ENCODE data around the gene SATL1. TPM values are rescaled to one million over a fixed set of nuclear protein-coding genes. Genes with fewer than 3 reads are reported as not detected.
"Not testable (repeated sequence)": the region's sequence is repeated elsewhere in the genome, so short reads cannot be mapped to it uniquely, and the experiment has no call there.

SATL1 gene
- total RNA-seq, 4 donors from 2014 or later = not detected

DNA sequence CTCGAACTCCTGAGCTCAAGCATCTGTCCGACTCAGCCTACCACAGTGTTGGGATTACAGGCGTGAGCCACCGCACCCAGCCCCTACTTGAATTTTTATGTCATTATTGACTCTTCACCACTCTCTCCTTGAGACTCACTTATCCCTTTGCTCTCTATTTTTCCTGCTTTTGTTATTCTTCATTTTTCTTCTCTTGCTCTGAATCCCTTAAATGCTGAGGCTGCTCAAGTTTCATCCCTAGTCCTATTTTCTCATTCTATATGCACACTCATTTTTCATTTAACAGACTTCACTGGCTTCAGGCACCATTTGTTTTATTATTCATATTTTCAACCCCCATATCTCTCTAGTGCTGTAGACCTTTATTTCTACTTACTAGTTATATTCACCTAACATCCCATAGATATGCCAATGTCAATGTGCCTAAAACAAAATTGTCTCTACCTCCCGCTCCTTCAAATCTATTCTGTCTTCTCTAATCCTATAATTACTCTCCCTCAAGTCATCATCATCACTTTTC is 154.2 kb downstream of the SATL1 start:
- H3K27ac ChIP-seq = no peak overlapping the region
- no peak for DNase-seq
- H3K4me1 ChIP-seq = no peaks in the 10 kb centered on the region
- TF ChIP-seq, protein P1, sequence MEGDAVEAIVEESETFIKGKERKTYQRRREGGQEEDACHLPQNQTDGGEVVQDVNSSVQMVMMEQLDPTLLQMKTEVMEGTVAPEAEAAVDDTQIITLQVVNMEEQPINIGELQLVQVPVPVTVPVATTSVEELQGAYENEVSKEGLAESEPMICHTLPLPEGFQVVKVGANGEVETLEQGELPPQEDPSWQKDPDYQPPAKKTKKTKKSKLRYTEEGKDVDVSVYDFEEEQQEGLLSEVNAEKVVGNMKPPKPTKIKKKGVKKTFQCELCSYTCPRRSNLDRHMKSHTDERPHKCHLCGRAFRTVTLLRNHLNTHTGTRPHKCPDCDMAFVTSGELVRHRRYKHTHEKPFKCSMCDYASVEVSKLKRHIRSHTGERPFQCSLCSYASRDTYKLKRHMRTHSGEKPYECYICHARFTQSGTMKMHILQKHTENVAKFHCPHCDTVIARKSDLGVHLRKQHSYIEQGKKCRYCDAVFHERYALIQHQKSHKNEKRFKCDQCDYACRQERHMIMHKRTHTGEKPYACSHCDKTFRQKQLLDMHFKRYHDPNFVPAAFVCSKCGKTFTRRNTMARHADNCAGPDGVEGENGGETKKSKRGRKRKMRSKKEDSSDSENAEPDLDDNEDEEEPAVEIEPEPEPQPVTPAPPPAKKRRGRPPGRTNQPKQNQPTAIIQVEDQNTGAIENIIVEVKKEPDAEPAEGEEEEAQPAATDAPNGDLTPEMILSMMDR (IDR thresholded peaks at IDR 0.05) = no peak
- no peaks in the 10 kb centered on the region for H3K27me3 ChIP-seq
- peaks cover 0 to 41% (median 0%) of the 10 kb centered on the region in 3 donors for H3K36me3 ChIP-seq
- no peaks in the 10 kb centered on the region for H3K9me3 ChIP-seq
- intact Hi-C loops (cut with DNase I) = no loop called here
- no peak overlapping the region for H3K4me3 ChIP-seq
- WGBS, 2 donors = 78 to 87% methylated on average over 4 to 5 of the region's 5 CpGs

DNA sequence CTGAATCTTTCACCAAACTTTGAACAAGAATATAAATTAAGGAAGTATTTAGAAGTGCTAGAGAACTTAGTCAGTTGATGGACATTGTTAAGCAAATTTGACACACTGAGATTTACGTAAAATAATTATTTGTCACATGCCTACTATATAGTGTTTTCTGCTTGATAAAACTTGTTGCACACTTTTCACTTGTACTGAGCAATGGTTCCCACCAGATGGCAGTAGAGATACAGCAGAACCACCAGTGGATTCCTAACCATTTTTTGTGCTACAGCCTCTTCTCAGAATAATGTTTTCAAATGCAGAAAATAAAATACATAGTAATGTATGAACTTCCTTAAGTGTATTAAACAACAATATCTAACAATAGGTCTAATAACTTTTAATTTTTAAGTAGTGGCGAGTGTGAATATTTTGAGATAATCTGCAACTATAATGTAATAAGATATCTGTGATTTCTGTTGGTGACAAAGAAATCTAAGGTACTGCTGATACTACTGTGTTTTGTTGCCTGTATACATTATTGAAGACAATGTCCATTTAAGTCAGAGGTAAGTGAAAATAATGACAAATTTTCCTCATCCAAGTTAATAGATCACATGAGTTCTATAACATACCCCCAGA is 158.7 kb downstream of the SATL1 start:
- Histone ChIP-seq H3K27me3 (no peaks in the 10 kb centered on the region), H3K9me3 (no peaks in the 10 kb centered on the region), H3K4me3 (no peak overlapping the region), H3K36me3 (peaks cover 0 to 28% (median 0%) of the 10 kb centered on the region in 3 donors), H3K4me1 (no peaks in the 10 kb centered on the region), H3K27ac (no peak overlapping the region)
- no peak for TF ChIP-seq POLR2A (IDR thresholded peaks at IDR 0.05)
- TF ChIP-seq, protein P1 (IDR thresholded peaks at IDR 0.05) = peak in 5 of 6 experiments; percentile 34 to 79 (median 48)
- intact Hi-C loops (cut with DNase I) = no loop called here
- 36 to 59% methylated on average over 2 of the region's 2 CpGs for WGBS, 2 donors
- DNase-seq = no peak

DNA sequence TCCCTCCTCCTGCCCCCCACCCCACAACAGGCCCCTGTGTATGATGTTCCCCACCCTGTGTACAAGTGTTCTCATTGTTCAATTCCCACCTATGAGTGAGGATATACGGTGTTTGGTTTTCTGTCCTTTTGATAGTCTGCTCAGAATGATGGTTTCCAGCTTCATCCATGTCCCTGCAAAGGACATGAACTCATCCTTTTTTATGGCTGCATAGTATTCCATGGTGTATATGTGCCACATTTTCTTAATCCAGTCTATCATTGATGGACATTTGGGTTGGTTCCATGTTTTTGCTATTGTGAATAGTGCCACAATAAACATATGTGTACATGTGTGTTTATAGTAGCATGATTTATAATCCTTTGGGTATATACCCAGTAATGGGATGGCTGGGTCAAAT is 166.3 kb downstream of the SATL1 start:
- H3K4me1 ChIP-seq; H3K4me3 ChIP-seq; H3K27me3 ChIP-seq; H3K27ac ChIP-seq; DNase-seq; intact Hi-C loops (cut with DNase I); H3K9me3 ChIP-seq: not testable (repeated sequence)
- WGBS, 2 donors = 100% methylated on average over 1 of the region's 1 CpG
- peaks cover 0 to 30% (median 0%) of the 10 kb centered on the region in 3 donors for H3K36me3 ChIP-seq

DNA sequence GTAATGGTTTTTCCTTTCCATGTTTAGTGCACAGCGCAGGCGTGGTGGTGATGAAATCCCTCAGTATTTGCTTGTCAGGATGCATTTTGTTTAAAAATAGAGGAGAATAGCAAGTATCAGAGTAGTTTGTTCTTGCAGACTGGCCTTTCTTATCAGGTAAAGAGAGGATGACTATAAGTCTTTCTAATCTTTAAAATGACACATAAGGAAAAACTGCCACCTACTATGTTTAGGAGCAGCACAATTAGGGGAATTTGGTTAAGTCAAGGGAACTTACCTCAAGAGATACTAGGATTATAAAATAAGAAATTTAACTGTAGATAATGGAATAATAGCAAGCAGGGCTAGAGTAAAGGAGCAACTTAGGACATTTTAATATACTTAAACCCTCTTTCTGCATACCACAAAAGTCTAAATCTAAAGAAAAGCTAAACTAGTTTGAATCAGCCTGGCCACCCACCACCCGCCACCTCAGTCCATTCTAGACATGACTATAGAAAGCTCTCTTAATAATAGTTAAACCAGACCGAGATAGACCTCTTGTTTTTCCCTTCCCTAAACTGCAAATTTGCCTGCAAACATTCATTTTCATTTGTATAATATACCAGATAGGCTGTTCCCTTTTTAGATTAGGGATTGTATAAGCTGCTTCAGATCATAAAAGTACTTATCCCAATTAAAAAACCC is 177.9 kb downstream of the SATL1 start:
- WGBS, 2 donors = 42 to 75% methylated on average over 4 of the region's 4 CpGs
- intact Hi-C loops (cut with DNase I) = no loop called here
- Histone ChIP-seq H3K9me3 (no peaks in the 10 kb centered on the region), H3K36me3 (peaks cover 0 to 18% (median 0%) of the 10 kb centered on the region in 3 donors), H3K27ac (no peak overlapping the region), H3K4me1 (no peaks in the 10 kb centered on the region), H3K27me3 (peaks cover 0 to 3% (median 0%) of the 10 kb centered on the region in 4 donors), H3K4me3 (no peak overlapping the region)
- TF ChIP-seq, protein P1 (IDR thresholded peaks at IDR 0.05) = no peak
- TF ChIP-seq POLR2A (IDR thresholded peaks at IDR 0.05) = no peak
- DNase-seq = no peak

DNA sequence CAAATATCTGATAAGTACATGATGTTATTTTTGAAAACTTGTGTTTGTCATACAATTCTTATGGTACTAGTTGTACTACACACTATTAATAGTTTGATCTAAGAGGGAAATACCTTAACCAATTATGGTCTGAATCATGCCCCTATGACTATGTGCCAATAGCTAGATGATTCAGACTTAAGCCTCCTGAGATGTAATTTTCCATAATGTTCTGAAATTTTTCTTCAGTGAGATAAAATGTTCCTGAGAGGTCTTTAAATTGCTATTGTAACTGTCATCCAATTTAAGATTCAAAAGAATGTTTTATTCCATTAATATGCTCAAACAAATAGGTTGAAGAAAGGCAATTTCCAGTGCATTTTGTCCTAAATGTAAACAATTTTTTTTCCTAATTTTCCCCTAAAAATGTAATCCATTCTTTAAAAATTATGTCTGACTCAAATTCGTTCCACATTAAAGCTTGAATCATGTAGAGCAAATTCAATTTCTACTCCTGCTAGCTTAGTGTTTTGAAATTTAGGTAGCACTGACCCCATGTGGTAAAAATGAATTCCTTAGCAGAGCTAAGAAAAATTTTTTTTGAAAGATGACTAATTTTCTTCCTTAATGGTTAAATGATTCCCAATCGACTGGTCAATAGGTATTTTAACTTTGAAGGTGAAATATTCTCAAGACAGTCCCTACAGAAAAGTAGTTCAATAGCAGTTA is 190.8 kb downstream of the SATL1 start:
- H3K9me3 ChIP-seq = no peaks in the 10 kb centered on the region
- intact Hi-C loops (cut with DNase I) = no loop called here

More for the DNA sequence above, 190.8 kb downstream of the SATL1 start:
- no peak for DNase-seq
- Histone ChIP-seq H3K4me3 (no peak overlapping the region), H3K36me3 (no peaks in the 10 kb centered on the region), H3K4me1 (no peaks in the 10 kb centered on the region), H3K27me3 (no peaks in the 10 kb centered on the region), H3K27ac (peak overlapping the region in 3 of 4 donors; percentile 18 to 35 (median 25))
- 16 to 31% methylated on average over 2 of the region's 2 CpGs for WGBS, 2 donors
- no peak for TF ChIP-seq POLR2A (IDR thresholded peaks at IDR 0.05)
- TF ChIP-seq, protein P1 (IDR thresholded peaks at IDR 0.05) = peak in 2 of 6 experiments; percentile 11 to 15
